NCI-H2227 (cell line): ENCODE measurements around the gene LHX5.

ENCODE experiments used
- DNase-seq: peaks from one replicate; lab custom pipeline; 2025; ENCODE audit not compliant: unreplicated experiment; lab: John Stamatoyannopoulos, UW

LHX5 gene

GRCh38 chr12:113466454-113467141, 5.1 kb downstream of the LHX5 start:
- DNase-seq: no peak

- DNase-seq: no peak
Measured at GRCh38 chr12:113465808-113466453, 5.7 kb downstream of the LHX5 start.

- DNase-seq: peak; percentile 25
Measured at GRCh38 chr12:113464852-113465719, 6.6 kb downstream of the LHX5 start.

GRCh38 chr12:113464452-113464775, 7.3 kb downstream of the LHX5 start:
- DNase-seq: no peak

- DNase-seq: no peak
Measured at GRCh38 chr12:113463746-113464451, 7.8 kb downstream of the LHX5 start.

- DNase-seq: peak; percentile 33
Measured at GRCh38 chr12:113462998-113463745, 8.5 kb downstream of the LHX5 start.

GRCh38 chr12:113462117-113462774, 9.4 kb downstream of the LHX5 start:
- DNase-seq: peak; percentile 86

GRCh38 chr12:113461666-113462065, 10.0 kb downstream of the LHX5 start:
- peak; percentile 28 for DNase-seq

- DNase-seq: no peak
Measured at GRCh38 chr12:113459981-113460380, 11.7 kb downstream of the LHX5 start.

- DNase-seq: no peak
Measured at GRCh38 chr12:113457710-113458109, 14.0 kb downstream of the LHX5 start.

- DNase-seq: no peak
Measured at GRCh38 chr12:113457185-113457584, 14.5 kb downstream of the LHX5 start.

- DNase-seq: no peak
Measured at GRCh38 chr12:113456761-113457160, 14.9 kb downstream of the LHX5 start.

GRCh38 chr12:113456199-113456598, 15.5 kb downstream of the LHX5 start:
- no peak for DNase-seq

GRCh38 chr12:113453330-113453729, 18.3 kb downstream of the LHX5 start:
- DNase-seq: no peak

- DNase-seq: no peak
Measured at GRCh38 chr12:113452458-113452857, 19.2 kb downstream of the LHX5 start.

- no peak for DNase-seq
Measured at GRCh38 chr12:113449839-113450238, 21.8 kb downstream of the LHX5 start.

- no peak for DNase-seq
Measured at GRCh38 chr12:113449299-113449698, 22.4 kb downstream of the LHX5 start.

- no peak for DNase-seq
Measured at GRCh38 chr12:113448873-113449272, 22.8 kb downstream of the LHX5 start.

- no peak for DNase-seq
Measured at GRCh38 chr12:113445544-113446171, 26.0 kb downstream of the LHX5 start.
